Measurements from ENCODE around the gene PTPRN2. TPM values are rescaled to one million over a fixed set of nuclear protein-coding genes. Genes with fewer than 3 reads are reported as not detected.

Gene PTPRN2
- total and polyA plus RNA-seq, 9 of the 15 experiments (the other 6 are each of a cell fraction or from before 2014, with no cell fraction given): not detected

DNA sequence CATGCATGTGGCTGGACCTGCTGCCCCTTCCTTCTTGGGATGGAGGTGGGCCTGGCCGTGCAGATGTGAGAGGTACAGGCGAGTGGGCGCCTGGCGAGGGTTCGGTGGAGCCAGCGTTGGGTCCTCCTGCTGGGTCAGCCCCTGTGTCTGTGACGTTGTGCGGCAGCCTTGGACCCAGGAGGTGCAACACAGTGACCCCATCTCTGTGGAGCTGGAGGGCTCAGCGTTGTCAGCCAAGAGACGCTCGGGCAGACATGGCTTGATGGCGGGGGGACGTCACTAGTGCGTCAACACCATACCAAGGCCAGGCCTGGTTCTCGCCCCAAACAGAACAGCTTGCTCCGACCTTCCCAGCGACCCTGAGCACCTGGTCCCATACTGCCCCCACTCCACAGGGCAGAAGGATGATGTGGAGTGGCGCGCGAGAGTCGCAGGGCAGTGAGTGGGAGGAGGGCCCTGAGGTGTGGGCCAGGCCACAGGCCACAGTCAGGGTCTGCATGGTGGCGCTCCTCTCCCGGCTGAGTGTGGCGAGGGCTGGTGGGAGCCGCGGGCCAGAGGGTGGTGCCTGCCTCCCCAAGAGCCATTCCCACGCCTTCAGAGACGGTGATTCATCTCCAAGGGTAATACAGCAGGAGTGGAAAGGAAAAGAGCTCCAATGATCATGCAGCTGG is 1066.4 kb downstream of the PTPRN2 start (continued):
- TF ChIP-seq CCAR2 (IDR thresholded peaks at IDR 0.05; ENCODE audit: low read depth, low read length) (no peak), ZNF3 (CRISPR knock-in tag; IDR thresholded peaks at IDR 0.05) (no peak)
- TF ChIP-seq, protein P1, sequence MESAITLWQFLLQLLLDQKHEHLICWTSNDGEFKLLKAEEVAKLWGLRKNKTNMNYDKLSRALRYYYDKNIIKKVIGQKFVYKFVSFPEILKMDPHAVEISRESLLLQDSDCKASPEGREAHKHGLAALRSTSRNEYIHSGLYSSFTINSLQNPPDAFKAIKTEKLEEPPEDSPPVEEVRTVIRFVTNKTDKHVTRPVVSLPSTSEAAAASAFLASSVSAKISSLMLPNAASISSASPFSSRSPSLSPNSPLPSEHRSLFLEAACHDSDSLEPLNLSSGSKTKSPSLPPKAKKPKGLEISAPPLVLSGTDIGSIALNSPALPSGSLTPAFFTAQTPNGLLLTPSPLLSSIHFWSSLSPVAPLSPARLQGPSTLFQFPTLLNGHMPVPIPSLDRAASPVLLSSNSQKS (CRISPR knock-in tag; IDR thresholded peaks at IDR 0.05): no peak

- POLR2A ChIA-PET: interaction anchor here (1.0 kb wide), 1 partner anchor 9 kb away, joined by 3 read pairs; no protein-coding TSS in a partner anchor
- no peak overlapping the region for H2AFZ ChIP-seq (ENCODE audit: low read depth, low read length)
- H4K20me1 ChIP-seq (replicated peaks; ENCODE audit: control insufficient read depth, insufficient read depth, low read length): peaks cover 10% of the 10 kb centered on the region
- FAIRE-seq (no peak), DNase-seq (ENCODE audit: extremely low read depth in 1 of 4, low spot score in 3 of 4) (no peak), ATAC-seq (no peak)
- H3K4me3 ChIP-seq: no peak overlapping the region
- BruUV-seq (replicated peaks): no TSS peak
- no peaks in the 10 kb centered on the region for H3K79me2 ChIP-seq (ENCODE audit: control insufficient read depth, insufficient read depth, low read length)
- no peak overlapping the region for H3K9ac ChIP-seq (ENCODE audit: insufficient read depth in 1 of 2, low read depth in 2 of 2, low read length in 2 of 2)
- CTCF ChIA-PET (ENCODE audit: low intra/inter-chr PET ratio): interaction anchor here (0.6 kb wide), 1 partner anchor 52 kb away, joined by 3 read pairs; no protein-coding TSS in a partner anchor
- H3K36me3 ChIP-seq (ENCODE audit: control insufficient read depth, insufficient read depth, low read length): no peaks in the 10 kb centered on the region
- in situ Hi-C loops (cut with MboI) (no loop called here), intact Hi-C loops (cut with micrococcal nuclease) (no loop called here)
- H3K4me1 ChIP-seq (replicated peaks in 1 of 2; ENCODE audit: control insufficient read depth in 2 of 2, insufficient read depth in 2 of 2, low read length in 2 of 2): peaks cover 5 to 42% of the 10 kb centered on the region in 2 experiments; a peak in 4 of 5 replicates
- TF ChIP-seq HCFC1 (IDR thresholded peaks at IDR 0.05; ENCODE audit: low read depth, low read length): no peak
- H3K27me3 ChIP-seq (ENCODE audit: control insufficient read depth in 2 of 2, insufficient read depth in 2 of 2, low read length in 2 of 2): peaks cover 64 to 90% of the 10 kb centered on the region in 2 experiments
- H3K27ac ChIP-seq (ENCODE audit: extremely low read depth, low read depth, low read length): no peak overlapping the region
- H3K4me2 ChIP-seq (ENCODE audit: insufficient read depth, low read length): no peak overlapping the region
- 16% methylated on average over 8 of the region's 8 CpGs for whole genome bisulfite sequencing (ENCODE audit: insufficient coverage, low coverage, missing lambda C conversion rate)
- H3K9me3 ChIP-seq (replicated peaks; ENCODE audit: control insufficient read depth, insufficient read depth, low read depth, low read length): no peaks in the 10 kb centered on the region
- no peaks in the 10 kb centered on the region for H3K9me1 ChIP-seq (ENCODE audit: control insufficient read depth, insufficient read depth, low read length)
Observed at GRCh38 chr7:157520249-157520648, 1067.4 kb downstream of the PTPRN2 start.
